Measurements from ENCODE around the gene ANKS3.

DNA sequence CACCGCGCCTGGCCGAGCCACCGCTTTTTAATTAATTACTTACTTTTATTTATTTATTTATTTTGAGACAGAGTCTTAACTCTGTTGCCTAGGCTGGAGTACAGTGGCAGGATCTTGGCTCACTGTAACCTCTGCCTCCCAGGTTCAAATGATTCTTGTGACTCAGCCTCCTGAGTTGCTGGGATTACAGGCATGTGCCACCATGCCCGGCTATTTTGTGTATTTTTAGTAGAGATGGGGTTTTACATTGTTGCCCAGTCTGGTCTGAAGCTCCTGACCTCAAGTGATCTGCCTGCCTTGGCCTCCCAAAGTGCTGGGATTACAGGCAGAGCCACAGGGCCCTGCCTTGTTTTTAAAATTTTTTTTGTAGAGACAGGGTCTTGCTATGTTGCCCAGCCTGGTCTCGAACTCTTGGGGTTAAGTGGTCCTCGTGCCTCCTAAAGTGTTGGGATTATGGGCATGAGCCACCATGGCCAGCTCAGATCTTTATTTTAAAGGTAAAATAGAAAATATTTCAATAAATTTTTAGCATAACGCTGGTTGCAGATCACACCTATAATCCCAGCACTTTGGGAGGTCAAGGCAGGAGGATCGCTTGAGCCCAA, 59.0 kb downstream of the ANKS3 start:
- TF ChIP-seq, protein P1, sequence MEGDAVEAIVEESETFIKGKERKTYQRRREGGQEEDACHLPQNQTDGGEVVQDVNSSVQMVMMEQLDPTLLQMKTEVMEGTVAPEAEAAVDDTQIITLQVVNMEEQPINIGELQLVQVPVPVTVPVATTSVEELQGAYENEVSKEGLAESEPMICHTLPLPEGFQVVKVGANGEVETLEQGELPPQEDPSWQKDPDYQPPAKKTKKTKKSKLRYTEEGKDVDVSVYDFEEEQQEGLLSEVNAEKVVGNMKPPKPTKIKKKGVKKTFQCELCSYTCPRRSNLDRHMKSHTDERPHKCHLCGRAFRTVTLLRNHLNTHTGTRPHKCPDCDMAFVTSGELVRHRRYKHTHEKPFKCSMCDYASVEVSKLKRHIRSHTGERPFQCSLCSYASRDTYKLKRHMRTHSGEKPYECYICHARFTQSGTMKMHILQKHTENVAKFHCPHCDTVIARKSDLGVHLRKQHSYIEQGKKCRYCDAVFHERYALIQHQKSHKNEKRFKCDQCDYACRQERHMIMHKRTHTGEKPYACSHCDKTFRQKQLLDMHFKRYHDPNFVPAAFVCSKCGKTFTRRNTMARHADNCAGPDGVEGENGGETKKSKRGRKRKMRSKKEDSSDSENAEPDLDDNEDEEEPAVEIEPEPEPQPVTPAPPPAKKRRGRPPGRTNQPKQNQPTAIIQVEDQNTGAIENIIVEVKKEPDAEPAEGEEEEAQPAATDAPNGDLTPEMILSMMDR (IDR thresholded peaks at IDR 0.05): no peak
- TF ChIP-seq POLR2AphosphoS5 (IDR thresholded peaks at IDR 0.05): no peak
